GM18909 (cell line): ENCODE measurements around the gene DGCR2.
"Not testable (repeated sequence)": the region's sequence is repeated elsewhere in the genome, so short reads cannot be mapped to it uniquely, and the experiment has no call there.

Source experiments
- ATAC-seq: cut with Tn5 transposase; IDR thresholded peaks from one replicate; pipeline ENCODE4 v1.9.1; 2021; ENCODE audit warnings: mild to moderate bottlenecking; ENCODE audit not compliant: unreplicated experiment, poor library complexity

Gene DGCR2

GRCh38 chr22:19086896-19087295 lies 35.3 kb downstream of the DGCR2 start:
- no peak for ATAC-seq

GRCh38 chr22:19086417-19086816 lies 35.8 kb downstream of the DGCR2 start:
- ATAC-seq = no peak

- ATAC-seq = no peak
Measured at GRCh38 chr22:19085233-19085718, 36.9 kb downstream of the DGCR2 start.

- not testable (repeated sequence) for ATAC-seq
Measured at GRCh38 chr22:19084586-19084985, 37.6 kb downstream of the DGCR2 start.

- not testable (repeated sequence) for ATAC-seq
Measured at GRCh38 chr22:19084126-19084525, 38.1 kb downstream of the DGCR2 start.

GRCh38 chr22:19082793-19083192 lies 39.4 kb downstream of the DGCR2 start:
- no peak for ATAC-seq

- no peak for ATAC-seq
Measured at GRCh38 chr22:19082101-19082500, 40.1 kb downstream of the DGCR2 start.

GRCh38 chr22:19081351-19081750 lies 40.9 kb downstream of the DGCR2 start:
- ATAC-seq = no peak

GRCh38 chr22:19080853-19081252 lies 41.4 kb downstream of the DGCR2 start:
- ATAC-seq = no peak

- no peak for ATAC-seq
Measured at GRCh38 chr22:19079691-19080090, 42.5 kb downstream of the DGCR2 start.

GRCh38 chr22:19075404-19075803 lies 46.8 kb downstream of the DGCR2 start:
- ATAC-seq = no peak

- ATAC-seq = not testable (repeated sequence)
Measured at GRCh38 chr22:19072853-19073252, 49.4 kb downstream of the DGCR2 start.

GRCh38 chr22:19070397-19071169 lies 51.6 kb downstream of the DGCR2 start:
- no peak for ATAC-seq

- no peak for ATAC-seq
Measured at GRCh38 chr22:19069451-19069850, 52.8 kb downstream of the DGCR2 start.

GRCh38 chr22:19068784-19069271 lies 53.4 kb downstream of the DGCR2 start:
- no peak for ATAC-seq

- ATAC-seq = no peak
Measured at GRCh38 chr22:19067696-19068348, 54.4 kb downstream of the DGCR2 start.

- no peak for ATAC-seq
Measured at GRCh38 chr22:19066531-19067271, 55.5 kb downstream of the DGCR2 start.

GRCh38 chr22:19065929-19066328 lies 56.3 kb downstream of the DGCR2 start:
- ATAC-seq = no peak

- no peak for ATAC-seq
Measured at GRCh38 chr22:19065298-19065859, 56.8 kb downstream of the DGCR2 start.

- ATAC-seq = no peak
Measured at GRCh38 chr22:19064354-19065054, 57.7 kb downstream of the DGCR2 start.
